ENCODE measurements around the gene PXDC1. TPM values are rescaled to one million over a fixed set of nuclear protein-coding genes. Genes with fewer than 3 reads are reported as not detected.

The PXDC1 gene
- total and polyA plus RNA-seq, 4 donors = 24.1 to 106 (median 77.6) TPM

DNA sequence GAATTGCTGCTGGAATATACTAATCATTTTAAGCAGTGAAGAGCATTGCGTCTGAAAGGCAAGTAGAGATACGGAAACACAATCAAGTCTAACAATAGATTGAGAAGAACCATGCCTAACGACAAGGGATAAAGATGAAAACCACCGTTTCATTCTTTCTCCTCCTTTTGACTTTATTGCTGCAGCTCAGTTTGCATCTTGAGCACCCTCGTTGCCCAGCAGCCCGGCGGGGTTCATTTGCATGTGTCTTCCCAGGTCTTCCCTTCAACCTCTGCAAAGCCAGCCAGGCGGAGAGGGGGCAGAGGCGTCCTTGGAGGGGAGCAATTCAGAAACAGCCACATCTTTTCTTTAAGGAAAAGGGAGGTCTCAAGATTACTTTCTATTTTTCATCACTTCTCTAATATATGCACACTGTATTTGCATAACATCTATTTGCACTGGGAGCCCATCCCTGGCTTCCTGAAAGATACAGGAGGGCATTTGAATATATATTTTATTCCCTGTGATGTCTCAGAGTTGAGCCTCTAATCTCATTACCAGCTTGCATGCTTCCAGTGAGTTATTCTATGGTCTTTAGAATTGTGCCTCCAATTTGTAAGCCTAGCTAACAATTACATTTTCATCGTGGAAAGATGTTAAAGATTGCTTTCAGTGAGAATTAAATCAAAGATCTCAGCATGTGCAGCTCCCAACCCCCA, 18.7 kb upstream of the PXDC1 start:
- Histone ChIP-seq H3K9ac (ENCODE audit: low read depth in 1 of 2, low read length in 2 of 2) (no peak overlapping the region), H3K4me3 (ENCODE audit: low read depth in 1 of 3, low read length in 3 of 3) (no peak overlapping the region), H3K4me1 (ENCODE audit: control insufficient read depth in 4 of 4, insufficient read depth in 4 of 4, low read length in 3 of 4) (peaks cover 0 to 3% (median 1%) of the 10 kb centered on the region in 4 donors), H3K36me3 (ENCODE audit: control insufficient read depth in 4 of 4, insufficient read depth in 3 of 4, low read depth in 1 of 4, low read length in 3 of 4) (no peaks in the 10 kb centered on the region), H3K27ac (ENCODE audit: low read depth in 1 of 2, low read length in 2 of 2) (no peak overlapping the region), H3K9me3 (ENCODE audit: control insufficient read depth in 4 of 4, low read length in 3 of 4) (no peaks in the 10 kb centered on the region), H3K27me3 (ENCODE audit: control insufficient read depth in 4 of 4, insufficient read depth in 4 of 4, low read length in 3 of 4) (no peaks in the 10 kb centered on the region)
- WGBS = 77% methylated on average over 10 of the region's 10 CpGs
- TF ChIP-seq YY1 (IDR thresholded peaks at IDR 0.05) (no peak), TAF1 (conservative IDR thresholded peaks at IDR 0.05) (no peak), HNF4A (conservative IDR thresholded peaks at IDR 0.05) (no peak), RXRA (IDR thresholded peaks at IDR 0.05) (no peak)
- TF ChIP-seq, protein P1, sequence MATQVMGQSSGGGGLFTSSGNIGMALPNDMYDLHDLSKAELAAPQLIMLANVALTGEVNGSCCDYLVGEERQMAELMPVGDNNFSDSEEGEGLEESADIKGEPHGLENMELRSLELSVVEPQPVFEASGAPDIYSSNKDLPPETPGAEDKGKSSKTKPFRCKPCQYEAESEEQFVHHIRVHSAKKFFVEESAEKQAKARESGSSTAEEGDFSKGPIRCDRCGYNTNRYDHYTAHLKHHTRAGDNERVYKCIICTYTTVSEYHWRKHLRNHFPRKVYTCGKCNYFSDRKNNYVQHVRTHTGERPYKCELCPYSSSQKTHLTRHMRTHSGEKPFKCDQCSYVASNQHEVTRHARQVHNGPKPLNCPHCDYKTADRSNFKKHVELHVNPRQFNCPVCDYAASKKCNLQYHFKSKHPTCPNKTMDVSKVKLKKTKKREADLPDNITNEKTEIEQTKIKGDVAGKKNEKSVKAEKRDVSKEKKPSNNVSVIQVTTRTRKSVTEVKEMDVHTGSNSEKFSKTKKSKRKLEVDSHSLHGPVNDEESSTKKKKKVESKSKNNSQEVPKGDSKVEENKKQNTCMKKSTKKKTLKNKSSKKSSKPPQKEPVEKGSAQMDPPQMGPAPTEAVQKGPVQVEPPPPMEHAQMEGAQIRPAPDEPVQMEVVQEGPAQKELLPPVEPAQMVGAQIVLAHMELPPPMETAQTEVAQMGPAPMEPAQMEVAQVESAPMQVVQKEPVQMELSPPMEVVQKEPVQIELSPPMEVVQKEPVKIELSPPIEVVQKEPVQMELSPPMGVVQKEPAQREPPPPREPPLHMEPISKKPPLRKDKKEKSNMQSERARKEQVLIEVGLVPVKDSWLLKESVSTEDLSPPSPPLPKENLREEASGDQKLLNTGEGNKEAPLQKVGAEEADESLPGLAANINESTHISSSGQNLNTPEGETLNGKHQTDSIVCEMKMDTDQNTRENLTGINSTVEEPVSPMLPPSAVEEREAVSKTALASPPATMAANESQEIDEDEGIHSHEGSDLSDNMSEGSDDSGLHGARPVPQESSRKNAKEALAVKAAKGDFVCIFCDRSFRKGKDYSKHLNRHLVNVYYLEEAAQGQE (IDR thresholded peaks at IDR 0.05) = no peak
- TF ChIP-seq, protein P2, sequence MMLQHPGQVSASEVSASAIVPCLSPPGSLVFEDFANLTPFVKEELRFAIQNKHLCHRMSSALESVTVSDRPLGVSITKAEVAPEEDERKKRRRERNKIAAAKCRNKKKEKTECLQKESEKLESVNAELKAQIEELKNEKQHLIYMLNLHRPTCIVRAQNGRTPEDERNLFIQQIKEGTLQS (IDR thresholded peaks at IDR 0.05) = no peak
- TF ChIP-seq, protein P3, sequence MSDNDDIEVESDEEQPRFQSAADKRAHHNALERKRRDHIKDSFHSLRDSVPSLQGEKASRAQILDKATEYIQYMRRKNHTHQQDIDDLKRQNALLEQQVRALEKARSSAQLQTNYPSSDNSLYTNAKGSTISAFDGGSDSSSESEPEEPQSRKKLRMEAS (IDR thresholded peaks at IDR 0.05) = no peak
- DNase-seq (ENCODE audit: low spot score) = no peak

DNA sequence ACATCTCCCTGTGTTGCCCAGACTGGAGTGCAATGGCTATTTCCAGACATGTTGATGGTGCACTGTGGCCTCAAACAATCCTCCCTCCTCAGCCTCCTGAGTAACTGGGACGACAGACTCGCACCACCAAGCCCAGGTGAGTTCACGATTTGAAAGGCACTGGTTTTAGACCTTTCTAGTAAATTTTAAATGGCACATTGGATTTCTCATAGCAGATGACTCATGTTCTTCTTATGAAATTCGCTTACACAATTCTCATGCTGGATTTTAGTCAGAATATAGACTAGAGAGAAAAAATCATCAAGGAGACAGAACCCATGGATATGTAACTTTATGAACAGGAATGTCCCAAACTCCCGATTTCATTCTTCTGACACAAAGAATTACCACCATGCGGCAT, 18.1 kb upstream of the PXDC1 start:
- Histone ChIP-seq H3K4me1 (ENCODE audit: control insufficient read depth in 4 of 4, insufficient read depth in 4 of 4, low read length in 3 of 4) (peaks cover 0 to 3% (median 1%) of the 10 kb centered on the region in 4 donors), H3K27ac (ENCODE audit: low read depth in 1 of 2, low read length in 2 of 2) (no peak overlapping the region), H3K4me3 (ENCODE audit: low read depth in 1 of 3, low read length in 3 of 3) (no peak overlapping the region), H3K9me3 (ENCODE audit: control insufficient read depth in 4 of 4, low read length in 3 of 4) (no peaks in the 10 kb centered on the region), H3K9ac (ENCODE audit: low read depth in 1 of 2, low read length in 2 of 2) (no peak overlapping the region), H3K36me3 (ENCODE audit: control insufficient read depth in 4 of 4, insufficient read depth in 3 of 4, low read depth in 1 of 4, low read length in 3 of 4) (no peaks in the 10 kb centered on the region), H3K27me3 (ENCODE audit: control insufficient read depth in 4 of 4, insufficient read depth in 4 of 4, low read length in 3 of 4) (no peaks in the 10 kb centered on the region)
- DNase-seq (ENCODE audit: low spot score) = no peak
- 92% methylated on average over 6 of the region's 6 CpGs for WGBS
- TF ChIP-seq YY1 (IDR thresholded peaks at IDR 0.05) (no peak), FOXA2 (IDR thresholded peaks at IDR 0.05) (no peak)

DNA sequence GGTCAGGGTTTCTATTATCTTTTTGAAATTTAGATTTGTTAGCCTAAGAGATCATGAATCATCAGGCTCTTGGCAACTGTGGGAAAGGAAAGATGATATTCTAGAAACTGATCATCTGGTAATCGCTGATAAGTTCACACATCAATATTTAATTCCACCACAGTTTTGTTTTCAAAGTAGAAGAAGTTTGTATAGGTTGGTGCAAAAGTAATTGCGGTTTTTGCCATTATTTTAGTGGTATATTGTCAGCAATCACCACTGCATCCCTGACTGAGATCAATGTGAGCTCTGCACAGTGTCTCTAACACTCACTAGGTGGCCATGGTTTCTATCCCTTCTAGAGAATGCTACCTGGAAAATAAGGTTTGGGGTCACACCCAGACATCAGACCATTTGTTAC, 17.0 kb upstream of the PXDC1 start:
- Histone ChIP-seq H3K9ac (ENCODE audit: low read depth in 1 of 2, low read length in 2 of 2) (no peak overlapping the region), H3K27me3 (ENCODE audit: control insufficient read depth in 4 of 4, insufficient read depth in 4 of 4, low read length in 3 of 4) (no peaks in the 10 kb centered on the region), H3K36me3 (ENCODE audit: control insufficient read depth in 4 of 4, insufficient read depth in 3 of 4, low read depth in 1 of 4, low read length in 3 of 4) (no peaks in the 10 kb centered on the region), H3K27ac (ENCODE audit: low read depth in 1 of 2, low read length in 2 of 2) (no peak overlapping the region), H3K4me3 (ENCODE audit: low read depth in 1 of 3, low read length in 3 of 3) (no peak overlapping the region), H3K9me3 (ENCODE audit: control insufficient read depth in 4 of 4, low read length in 3 of 4) (no peaks in the 10 kb centered on the region), H3K4me1 (ENCODE audit: control insufficient read depth in 4 of 4, insufficient read depth in 4 of 4, low read length in 3 of 4) (peaks cover 0 to 3% (median under 1%) of the 10 kb centered on the region in 4 donors)
- 86% methylated on average over 2 of the region's 2 CpGs for WGBS
- DNase-seq (ENCODE audit: low spot score) = no peak
- no peak for TF ChIP-seq FOXA2 (IDR thresholded peaks at IDR 0.05)
- TF ChIP-seq RAD21 (IDR thresholded peaks at IDR 0.05) = no peak
- no peak for TF ChIP-seq NR2F2 (IDR thresholded peaks at IDR 0.05)
- TF ChIP-seq TAF1 (conservative IDR thresholded peaks at IDR 0.05) = no peak
- TF ChIP-seq, protein P1 (IDR thresholded peaks at IDR 0.05) = no peak
- TF ChIP-seq HNF4A (conservative IDR thresholded peaks at IDR 0.05) = no peak
- TF ChIP-seq GABPA (IDR thresholded peaks at IDR 0.05 in 1 of 2, conservative IDR thresholded peaks at IDR 0.05 in 1 of 2) = no peak
- TF ChIP-seq HNF4G (IDR thresholded peaks at IDR 0.05) = no peak
- no peak for TF ChIP-seq SP1 (IDR thresholded peaks at IDR 0.05)
- TF ChIP-seq, protein P4, sequence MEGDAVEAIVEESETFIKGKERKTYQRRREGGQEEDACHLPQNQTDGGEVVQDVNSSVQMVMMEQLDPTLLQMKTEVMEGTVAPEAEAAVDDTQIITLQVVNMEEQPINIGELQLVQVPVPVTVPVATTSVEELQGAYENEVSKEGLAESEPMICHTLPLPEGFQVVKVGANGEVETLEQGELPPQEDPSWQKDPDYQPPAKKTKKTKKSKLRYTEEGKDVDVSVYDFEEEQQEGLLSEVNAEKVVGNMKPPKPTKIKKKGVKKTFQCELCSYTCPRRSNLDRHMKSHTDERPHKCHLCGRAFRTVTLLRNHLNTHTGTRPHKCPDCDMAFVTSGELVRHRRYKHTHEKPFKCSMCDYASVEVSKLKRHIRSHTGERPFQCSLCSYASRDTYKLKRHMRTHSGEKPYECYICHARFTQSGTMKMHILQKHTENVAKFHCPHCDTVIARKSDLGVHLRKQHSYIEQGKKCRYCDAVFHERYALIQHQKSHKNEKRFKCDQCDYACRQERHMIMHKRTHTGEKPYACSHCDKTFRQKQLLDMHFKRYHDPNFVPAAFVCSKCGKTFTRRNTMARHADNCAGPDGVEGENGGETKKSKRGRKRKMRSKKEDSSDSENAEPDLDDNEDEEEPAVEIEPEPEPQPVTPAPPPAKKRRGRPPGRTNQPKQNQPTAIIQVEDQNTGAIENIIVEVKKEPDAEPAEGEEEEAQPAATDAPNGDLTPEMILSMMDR (IDR thresholded peaks at IDR 0.05; ENCODE audit: low read depth, low read length, missing input control) = no peak
- no peak for TF ChIP-seq EGR1 (IDR thresholded peaks at IDR 0.05; ENCODE audit: low read depth in 2 of 2)
- TF ChIP-seq YY1 (IDR thresholded peaks at IDR 0.05) = no peak
- TF ChIP-seq, protein P3 (IDR thresholded peaks at IDR 0.05) = no peak

Measured in liver (tissue), 9 donors.